IPS-18c (cell line): ENCODE data around the gene CUEDC1.
A peak's percentile ranks its signal among the peaks of the same experiment; 100 is the strongest.

ENCODE experiments used
- H3K4me3 ChIP-seq: 2 replicates; pipeline ENCODE4 v1.7.0; 2013; ENCODE audit warnings: low read depth, mild to moderate bottlenecking, low read length, moderate library complexity; ENCODE audit not compliant: insufficient read depth
- H3K9me3 ChIP-seq: one replicate; pipeline ENCODE4 v1.6.1; 2013; ENCODE audit warnings: mild to moderate bottlenecking, low read length, moderate library complexity; ENCODE audit not compliant: control insufficient read depth, insufficient read depth

Gene CUEDC1

DNA sequence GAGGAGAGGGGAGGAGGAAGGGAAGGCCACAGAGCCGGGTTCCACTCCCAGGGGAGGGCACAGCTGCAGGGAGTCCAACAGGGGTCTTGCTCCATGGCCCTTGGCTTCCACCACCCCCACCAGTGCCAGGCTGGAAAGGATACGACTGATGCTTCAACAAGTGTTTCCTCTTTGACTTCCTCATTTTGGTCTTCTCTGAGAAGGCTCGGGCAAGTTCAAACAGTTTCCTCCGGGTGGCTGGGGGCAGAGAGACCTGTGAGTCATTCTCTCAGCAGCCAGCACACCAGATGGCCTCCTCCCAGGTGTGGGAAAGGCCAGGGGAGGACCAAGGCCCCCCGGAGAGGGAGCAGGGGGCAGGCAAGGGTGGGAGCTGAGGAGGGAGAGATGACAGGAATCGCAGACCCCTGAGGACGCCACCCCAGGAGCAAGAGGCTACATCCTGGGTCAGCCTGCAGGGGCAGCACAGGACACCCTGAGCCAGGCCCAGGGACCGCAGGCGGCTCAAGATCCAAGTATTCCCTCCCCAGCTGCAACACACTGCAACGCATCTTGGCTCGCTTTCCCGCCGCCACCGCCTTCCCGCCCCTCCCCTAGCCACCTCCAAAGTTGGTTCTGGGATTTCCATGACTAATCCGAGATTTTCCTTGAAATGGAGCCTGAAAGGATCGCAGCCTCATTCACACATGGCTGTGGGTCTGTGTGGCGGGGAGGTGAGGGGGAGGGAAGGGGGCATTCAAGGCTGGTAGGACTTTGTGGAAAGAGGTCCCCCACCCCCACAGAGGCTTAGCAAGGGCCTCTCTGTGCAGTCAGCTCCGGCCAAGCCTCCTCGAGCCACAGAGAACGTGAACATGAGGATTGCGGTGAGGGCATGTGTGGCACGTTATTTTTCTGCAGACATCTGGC, 87.0 kb downstream of the CUEDC1 start:
- H3K4me3 ChIP-seq = peak overlapping the region; percentile 3; the same call in 1 of the 2 replicates
- H3K9me3 ChIP-seq = no peaks in the 10 kb centered on the region

DNA sequence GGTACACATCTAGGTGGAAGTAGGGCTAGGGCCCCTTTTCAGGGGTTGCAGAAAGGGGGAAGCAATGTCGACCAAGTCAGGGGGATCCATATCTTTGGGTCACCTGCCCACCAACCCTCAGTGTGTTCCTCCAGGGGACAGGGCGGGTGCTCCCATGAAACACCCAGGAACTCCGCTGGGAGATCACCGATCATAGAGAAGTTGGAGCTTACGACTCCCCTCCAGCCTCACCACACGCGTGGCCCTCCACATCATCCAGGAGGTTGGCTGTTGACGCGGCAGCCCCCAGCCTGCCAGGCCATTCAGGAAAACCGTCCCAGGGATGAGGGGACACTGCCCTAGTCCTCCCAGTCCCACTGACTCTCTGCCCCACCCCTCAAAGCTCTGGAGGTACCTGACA, 88.1 kb downstream of the CUEDC1 start:
- Histone ChIP-seq H3K4me3 (no peak overlapping the region), H3K9me3 (no peaks in the 10 kb centered on the region)

DNA sequence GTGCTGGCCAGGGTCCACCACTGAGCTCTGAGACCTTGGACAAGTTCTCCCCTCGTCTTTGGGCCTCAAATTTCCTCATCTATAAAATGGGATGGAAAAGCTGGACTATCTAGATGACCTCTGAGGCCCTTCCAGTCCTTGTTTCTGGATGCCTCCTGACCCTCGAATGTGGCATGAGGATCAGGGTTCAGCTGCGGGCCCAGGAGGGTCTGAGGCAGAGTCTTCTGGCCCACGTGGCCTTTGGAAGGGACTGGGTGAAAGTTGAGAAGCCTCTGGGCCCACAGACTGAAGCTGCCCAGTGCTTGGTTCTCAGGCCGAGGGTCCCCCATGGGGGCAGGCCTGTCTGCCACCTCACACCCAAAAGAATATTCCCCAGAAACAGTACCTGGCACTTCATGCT, 88.5 kb downstream of the CUEDC1 start:
- Histone ChIP-seq H3K9me3 (no peaks in the 10 kb centered on the region), H3K4me3 (no peak overlapping the region)

DNA sequence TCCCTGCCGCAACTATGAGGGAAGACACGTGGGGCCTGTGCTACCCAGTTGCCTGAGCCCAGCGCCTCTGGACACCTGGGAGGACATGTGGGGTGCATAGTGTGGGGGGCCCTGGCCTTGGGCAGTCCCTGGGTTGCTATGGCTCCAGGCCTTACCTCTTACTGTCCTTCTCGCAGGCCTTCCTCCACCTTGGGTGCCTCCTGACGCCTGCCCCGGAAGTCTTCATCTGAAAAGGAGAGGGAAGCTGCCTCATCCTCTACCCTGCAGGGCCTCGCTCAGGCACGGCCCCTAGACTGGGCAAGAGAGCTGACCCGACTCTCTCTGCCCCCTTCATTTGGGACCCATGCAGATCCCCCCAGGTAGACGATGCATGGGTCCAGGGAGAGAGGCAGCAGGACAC, 88.9 kb downstream of the CUEDC1 start:
- no peak overlapping the region for H3K4me3 ChIP-seq
- no peaks in the 10 kb centered on the region for H3K9me3 ChIP-seq

DNA sequence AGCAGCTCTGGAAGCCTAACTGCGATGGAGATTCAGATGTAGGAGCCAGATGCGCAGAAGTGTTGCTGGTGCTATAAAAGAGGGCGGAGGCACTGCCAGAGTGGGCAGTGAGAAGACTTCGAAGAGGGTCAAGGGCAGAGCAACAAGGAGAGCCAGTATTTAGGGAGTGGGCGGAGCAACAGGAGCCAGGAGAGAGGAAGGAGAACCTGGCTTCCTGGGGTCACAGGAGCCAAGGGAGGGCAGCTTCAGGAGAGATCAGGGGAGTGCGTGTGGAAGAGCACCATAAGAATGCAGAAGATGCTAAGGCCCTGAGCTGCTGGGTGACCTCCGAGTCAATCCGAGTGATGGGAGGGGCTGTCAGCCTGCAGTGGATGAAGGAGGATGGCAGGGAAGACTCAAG, 90.9 kb downstream of the CUEDC1 start:
- Histone ChIP-seq H3K4me3 (no peak overlapping the region), H3K9me3 (no peaks in the 10 kb centered on the region)

DNA sequence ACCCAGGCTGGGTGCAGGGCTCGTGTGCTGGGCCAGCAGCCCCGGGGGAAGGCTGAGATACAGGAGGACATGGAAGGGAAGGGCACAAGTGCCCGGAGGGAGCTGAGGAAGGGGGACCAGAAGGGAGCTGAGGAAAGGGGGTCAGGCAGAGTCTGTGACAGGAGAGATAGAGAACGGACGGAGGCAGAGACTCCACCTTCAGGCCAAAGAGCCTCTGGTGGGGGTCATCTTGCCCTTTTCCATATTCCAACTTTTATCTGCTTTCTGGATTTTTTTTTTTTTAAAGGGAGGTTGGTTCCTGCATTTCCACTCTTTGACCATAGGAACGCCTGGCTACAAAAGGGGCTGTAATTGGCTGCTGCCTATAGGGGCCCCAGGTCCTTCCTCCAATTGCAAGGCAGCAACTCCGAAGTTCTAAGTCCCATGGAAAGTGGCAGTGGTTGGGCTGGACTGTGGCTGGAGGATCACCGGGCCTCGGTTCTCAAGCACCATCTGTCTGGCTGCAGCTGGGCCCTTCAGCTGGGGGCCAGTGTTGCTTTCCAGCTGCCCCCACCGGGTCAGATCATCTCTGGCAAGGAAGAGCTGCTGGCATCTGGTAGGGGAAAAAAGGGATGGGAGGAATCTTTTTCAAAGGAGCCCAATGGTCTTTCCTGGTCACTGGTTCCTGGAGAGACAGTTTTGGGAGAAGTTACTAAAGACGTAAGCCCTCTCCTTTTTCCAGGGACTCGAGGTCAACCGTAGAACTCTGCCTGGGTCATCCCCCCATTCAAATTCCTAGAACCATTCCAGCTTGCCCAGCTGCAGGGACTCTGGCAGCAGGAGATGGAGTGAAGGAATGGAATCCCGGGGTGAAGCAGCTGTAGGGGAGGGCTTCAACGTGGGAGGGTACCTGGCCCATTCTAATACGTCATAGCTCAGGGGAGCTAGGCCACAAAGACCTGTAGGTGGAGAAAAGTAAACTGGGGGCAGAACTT, 92.2 kb downstream of the CUEDC1 start:
- H3K9me3 ChIP-seq = no peaks in the 10 kb centered on the region
- H3K4me3 ChIP-seq = peak overlapping the region; percentile 17; the same call in 1 of the 2 replicates

DNA sequence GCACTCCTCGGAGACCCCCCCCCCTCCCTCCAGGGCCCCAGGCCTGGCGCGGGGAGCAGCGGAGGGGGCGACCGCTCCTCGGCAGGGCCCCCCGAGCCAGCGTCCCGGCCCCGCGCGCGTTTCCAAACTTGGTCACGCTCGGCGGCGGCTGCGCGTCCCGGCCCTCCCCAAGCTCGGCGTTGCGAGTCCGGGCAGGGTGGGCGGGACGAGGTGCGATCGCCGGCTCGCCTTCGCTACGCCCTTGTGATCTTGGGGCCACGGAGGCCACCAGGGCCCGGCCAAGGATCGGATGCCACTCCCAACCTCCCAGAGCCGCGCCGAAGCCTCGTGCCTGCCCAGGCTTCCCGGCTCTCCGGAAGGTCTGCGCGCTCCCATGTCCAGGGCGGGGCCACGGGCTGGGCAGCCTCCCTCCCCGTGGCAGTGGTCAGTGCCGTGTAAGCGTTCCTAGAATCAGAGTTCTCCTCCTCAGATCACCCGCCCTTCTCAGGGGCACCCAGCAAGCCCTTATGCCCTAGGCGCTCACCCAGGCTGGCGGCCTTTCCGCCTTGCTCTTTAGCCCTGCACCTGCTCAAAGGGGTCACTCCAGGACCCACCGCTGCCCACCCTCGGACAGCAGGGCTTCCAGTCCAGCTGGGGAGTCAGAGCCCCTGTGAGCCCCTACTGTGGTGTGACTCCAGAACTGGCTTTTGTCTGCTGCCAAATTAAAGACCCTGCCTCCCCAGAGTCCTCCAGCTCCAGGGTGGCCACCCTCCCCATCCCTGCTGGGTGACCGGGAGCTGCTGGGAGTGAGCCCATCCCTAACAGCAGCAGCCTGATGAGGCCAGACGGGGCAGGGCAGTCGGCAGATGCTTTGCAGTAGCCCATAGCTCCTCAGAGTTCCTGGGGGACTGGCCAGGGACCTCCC, 93.2 kb downstream of the CUEDC1 start:
- no peaks in the 10 kb centered on the region for H3K9me3 ChIP-seq
- H3K4me3 ChIP-seq = peak overlapping the region; percentile 46

DNA sequence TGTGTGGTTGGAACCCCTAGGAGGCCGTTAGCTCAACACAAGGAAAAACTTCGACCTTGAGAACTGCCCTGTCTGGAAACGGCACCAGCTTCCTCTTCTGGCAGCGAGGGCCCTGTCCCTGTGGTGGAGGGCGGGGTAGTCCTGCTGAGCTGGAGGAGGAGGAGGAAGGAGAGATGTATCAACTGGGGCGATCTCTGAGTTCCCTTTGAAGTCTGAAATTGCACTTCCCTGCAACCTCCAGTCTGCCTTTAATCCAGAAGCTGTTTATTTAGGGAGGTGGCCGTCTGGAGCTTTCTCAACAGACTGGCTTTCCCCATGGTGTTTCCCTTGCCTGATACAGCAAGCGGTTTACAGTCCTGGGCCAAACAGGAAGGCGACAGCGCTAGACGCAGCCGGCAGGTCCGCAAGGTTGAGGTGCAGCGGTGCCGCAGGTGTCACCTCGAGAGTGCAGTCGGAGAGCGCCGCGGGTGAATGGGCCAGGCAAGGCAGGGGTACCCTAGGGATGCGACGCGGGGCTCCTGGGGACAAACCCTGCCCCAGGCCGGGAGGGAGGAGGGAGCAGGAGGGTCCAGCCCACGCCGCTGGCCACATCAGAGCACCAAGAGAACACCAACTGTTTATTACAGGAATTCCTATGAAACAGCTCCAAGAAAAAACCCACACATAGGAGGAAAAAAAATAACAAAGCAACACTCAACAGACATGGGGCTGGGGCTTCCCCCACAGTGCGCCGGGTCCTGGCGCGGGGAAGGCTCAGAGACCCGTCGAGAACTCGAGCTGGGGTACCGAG, 94.0 kb downstream of the CUEDC1 start:
- Histone ChIP-seq H3K9me3 (no peaks in the 10 kb centered on the region), H3K4me3 (peak overlapping the region; percentile 46)

DNA sequence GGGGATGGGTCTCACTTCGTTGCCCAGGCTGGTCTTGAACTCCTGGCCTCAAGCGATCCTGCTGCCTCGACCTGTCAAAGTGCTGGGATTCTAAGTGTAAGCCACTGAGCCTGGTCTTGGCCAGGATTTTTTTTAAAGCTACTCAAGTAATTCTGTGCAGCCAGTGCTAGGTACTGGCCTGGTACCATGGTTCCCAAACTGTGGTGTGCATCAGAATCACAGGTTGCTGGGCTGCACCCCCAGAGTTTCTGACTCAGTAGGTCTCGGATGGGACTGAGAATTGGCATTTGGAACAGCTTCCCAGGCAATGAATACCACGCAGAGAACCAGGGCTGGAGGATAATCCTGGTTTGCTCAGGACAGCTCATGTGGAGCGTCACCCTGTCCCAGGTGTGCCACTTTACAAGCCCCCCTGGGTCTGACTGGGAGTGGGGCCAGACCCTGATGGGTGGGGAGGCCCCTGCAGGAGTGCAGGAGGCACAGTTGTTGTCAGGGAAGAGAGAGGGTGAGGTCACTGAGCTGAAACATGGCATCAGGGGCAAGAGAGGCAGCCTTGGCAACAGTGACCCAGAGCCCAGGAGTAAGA, 94.7 kb downstream of the CUEDC1 start:
- H3K9me3 ChIP-seq = no peaks in the 10 kb centered on the region
- no peak overlapping the region for H3K4me3 ChIP-seq

DNA sequence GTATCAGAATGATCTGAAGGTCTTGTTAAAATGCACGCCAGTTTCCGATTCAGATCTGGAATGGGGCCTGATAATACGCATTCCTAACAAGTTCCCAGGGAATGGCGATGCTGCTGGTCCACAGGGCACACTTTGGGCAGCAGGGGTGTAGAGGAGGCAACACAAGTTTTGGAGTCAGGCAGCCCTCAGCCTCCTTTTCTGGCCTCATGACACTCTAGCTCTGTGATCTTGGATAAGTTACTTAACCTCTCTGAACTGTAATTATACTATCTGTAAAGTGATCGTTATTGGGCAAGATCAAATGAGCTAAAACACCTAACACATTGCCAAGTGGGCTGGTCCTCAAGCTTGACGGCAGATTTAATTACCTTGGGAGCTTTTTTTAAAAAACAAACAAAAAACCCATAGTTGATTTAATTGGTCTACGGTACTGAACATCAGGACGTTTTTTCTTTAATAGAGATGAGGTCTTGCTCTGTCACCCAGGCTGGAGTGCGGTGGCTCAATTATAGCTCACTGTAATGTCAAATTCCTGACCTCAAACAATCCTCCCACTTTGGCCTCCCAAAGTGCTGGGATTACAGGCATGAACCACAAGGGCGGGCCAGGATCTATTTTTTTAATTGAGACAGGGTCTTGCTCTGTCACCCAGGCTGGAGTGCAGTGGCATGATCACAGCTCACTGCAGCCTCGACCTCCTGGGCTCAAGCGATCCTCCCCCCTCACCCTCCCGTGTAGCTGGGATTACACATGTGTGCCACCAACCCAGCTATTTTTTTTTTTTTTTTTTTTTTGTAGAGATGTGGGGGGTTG, 95.4 kb downstream of the CUEDC1 start:
- Histone ChIP-seq H3K4me3 (no peak overlapping the region), H3K9me3 (no peaks in the 10 kb centered on the region)

DNA sequence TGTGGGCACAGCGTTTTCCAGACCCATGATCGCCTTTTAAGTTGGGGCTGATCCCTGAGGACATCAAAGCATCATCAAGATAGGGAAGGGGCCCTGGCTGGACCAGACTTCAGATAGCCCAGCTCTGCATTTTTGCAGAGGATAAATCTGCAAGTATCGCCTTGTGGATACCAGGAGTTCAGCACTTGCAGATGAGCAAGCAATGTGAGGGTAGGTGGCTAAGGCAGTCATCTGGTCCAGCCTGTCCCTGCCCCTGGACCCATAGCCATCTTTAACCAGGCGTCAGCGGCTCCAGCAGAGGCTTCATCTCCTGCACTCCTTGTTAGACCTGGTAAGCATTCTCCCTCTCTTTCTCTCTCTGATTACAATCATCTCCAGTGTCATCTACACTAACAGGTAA, 96.4 kb downstream of the CUEDC1 start:
- H3K4me3 ChIP-seq = no peak overlapping the region
- no peaks in the 10 kb centered on the region for H3K9me3 ChIP-seq

DNA sequence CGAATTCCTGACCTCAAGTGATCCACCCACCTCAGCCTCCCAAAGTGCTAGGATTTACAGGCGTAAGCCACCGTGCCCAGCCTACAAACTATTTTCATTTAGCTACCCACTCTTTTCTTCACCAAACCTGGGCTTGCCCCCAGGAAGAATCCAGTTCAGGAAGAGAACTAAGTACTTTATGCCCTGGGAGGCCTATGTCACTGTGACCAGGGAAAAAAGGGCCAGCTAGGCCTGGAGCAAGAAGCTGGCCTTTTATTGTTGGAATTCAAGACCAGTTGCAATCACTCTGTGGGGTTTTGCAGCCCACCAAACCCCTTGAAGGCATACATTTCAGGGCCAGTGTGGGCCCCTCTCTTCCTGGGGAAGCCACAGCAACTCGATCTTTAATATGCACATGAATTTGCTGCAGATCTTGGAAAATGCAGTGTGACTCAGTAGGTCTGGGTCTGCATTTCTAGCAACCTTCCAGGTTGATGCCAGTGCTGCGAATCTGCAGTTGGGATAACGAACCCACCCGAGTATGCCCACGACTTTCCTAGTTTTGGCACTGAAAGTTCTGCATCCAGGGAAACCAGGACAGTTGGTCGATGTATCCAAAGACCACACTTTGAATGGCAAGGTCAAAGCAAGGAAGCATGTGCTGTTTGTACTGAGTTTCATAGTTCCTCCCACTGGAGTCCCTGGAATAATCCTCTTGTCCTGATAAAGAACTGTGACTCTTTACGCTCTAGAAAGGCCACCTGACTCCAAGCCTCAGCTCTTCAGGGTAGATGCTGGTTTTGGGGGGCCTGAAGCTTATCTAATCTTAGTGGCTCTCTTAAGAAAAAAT, 98.2 kb downstream of the CUEDC1 start:
- Histone ChIP-seq H3K4me3 (no peak overlapping the region), H3K9me3 (no peaks in the 10 kb centered on the region)

DNA sequence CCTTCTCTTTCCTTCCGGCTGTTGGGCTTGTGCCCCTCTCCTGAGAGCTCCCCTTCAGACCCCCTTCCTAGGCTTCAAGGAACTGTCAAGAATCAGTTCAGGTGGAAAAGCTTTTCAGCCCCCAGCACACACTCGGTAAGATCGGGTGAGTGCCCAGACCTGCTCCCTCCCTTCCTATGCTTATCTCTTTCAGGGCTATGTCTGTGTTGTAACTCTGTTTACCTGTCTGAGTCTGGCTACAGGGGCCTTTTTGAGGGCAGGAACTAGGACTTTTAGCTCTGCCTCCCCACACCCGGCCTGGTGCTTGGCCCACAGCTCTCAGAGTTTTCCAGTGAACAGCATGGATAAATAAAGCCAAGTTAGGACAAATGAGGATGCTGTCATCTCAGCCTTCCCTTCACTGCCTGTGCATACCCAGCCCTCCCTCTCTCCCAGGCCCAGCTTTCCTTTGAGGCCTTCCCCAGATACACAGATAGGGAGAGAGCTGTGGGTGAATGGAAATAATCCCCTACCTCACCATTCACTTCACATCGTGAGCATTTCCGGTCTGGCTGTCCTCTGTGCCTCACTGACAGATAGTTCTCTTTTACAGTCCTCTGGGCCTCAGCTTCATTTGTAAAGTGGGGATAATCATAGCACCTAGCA, 99.7 kb downstream of the CUEDC1 start:
- Histone ChIP-seq H3K9me3 (no peaks in the 10 kb centered on the region), H3K4me3 (no peak overlapping the region)

DNA sequence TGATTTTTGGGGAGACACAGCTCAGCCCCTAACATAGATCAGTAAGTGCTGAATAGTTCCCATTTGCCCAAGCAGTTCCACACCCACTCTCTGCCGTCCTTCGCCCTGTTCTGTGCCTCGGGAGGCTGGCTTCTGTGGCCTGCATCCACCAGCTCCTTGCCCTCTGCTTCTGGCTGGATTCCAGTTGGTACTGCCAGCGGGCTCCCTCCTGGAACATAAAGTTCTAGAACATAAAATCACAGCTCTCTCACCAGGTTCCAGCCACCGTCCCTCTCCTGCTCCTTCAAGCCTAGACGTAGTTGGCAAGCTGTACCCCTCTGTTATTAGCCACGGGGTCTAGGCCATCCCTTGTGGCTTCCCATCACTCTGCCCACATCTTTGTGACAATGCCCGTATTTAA, 101.5 kb downstream of the CUEDC1 start:
- no peaks in the 10 kb centered on the region for H3K9me3 ChIP-seq

More for the DNA sequence above, 101.5 kb downstream of the CUEDC1 start:
- H3K4me3 ChIP-seq = no peak overlapping the region
